Transverse colon (tissue), 4 donors: ENCODE results near the gene SULF2. TPM values are rescaled to one million over a fixed set of nuclear protein-coding genes. Genes with fewer than 3 reads are reported as not detected.

Experiments
- DNase-seq: peaks from one replicate; pipeline ENCODE4 v3.0.0-alpha.2; 2019
- H3K27ac ChIP-seq, 4 donors: fragments of 200-600 bp; sonication (generic); 2 replicates each; pipeline ENCODE4 v1.5.1; 2016 to 2018; ENCODE audit warnings: inconsistent platforms in 4 of 4
- H3K27me3 ChIP-seq: fragments of 200-600 bp; sonication (generic); 2 replicates; pipeline ENCODE4 v1.5.1; 2017; ENCODE audit warnings: inconsistent platforms
- H3K36me3 ChIP-seq, 4 donors: fragments of 200-600 bp; sonication (generic); 2 replicates each; pipeline ENCODE4 v1.5.1; 2017 to 2019; ENCODE audit warnings: inconsistent platforms in 4 of 4
- H3K4me1 ChIP-seq, 4 donors: fragments of 200-600 bp; sonication (generic); 2 replicates each; pipeline ENCODE4 v1.5.1; 2017 to 2020; ENCODE audit warnings: inconsistent platforms in 4 of 4
- H3K4me3 ChIP-seq, 4 donors: fragments of 200-600 bp; sonication (generic); 1 replicate in 1 of 4; 2 replicates in 3 of 4; pipeline versions ENCODE4 v1.5.1 to v1.6.1; 2017 to 2019; ENCODE audit warnings: inconsistent platforms in 4 of 4
- H3K9me3 ChIP-seq, 2 donors: fragments of 200-600 bp; sonication (generic); 2 replicates each; pipeline ENCODE4 v1.5.1; 2017 to 2019; ENCODE audit warnings: inconsistent platforms in 2 of 2
- EP300 ChIP-seq: sonication (generic); formaldehyde crosslinking; IDR thresholded peaks from one replicate; pipeline ENCODE4 v1.6.1; 2017; ENCODE audit warnings: antibody characterized with exemption, low read depth
- POLR2A ChIP-seq: fragments of 450-650 bp; IDR thresholded peaks from one replicate; pipeline ENCODE4 v1.6.1; 2016; ENCODE audit warnings: antibody characterized with exemption, mild to moderate bottlenecking, moderate library complexity
- POLR2AphosphoS5 ChIP-seq, 3 donors: sonication (generic); formaldehyde crosslinking; IDR thresholded peaks; one replicate each; pipeline ENCODE4 v1.6.1; 2016; ENCODE audit warnings: antibody characterized with exemption in 3 of 3
- WGBS, 2 donors: methylation state at CpG; one replicate each; pipeline ENCODE4 v1.1.5; 2018; ENCODE audit warnings: low coverage in 1 of 2; 5-methylcytosine and 5-hydroxymethylcytosine counted together
- in situ Hi-C, 4 donors: fragments of 200-750 bp; cut with MboI; loops; one replicate each; pipeline versions ENCODE4 v1.15.0 to v1.15.1; 2017; ENCODE audit warnings: low sequenced_read_pairs in 3 of 4, low pct_ligation_motif_present in 1 of 4, low pct_unique_long_range_greater_than_20kb in 1 of 4
- intact Hi-C: fragments of 100-400 bp; cut with DNase I; formaldehyde crosslinking; loops from one replicate; pipeline ENCODE4 v1.15.1; 2023; ENCODE audit warnings: low total_unique reads
- total RNA-seq, 4 donors: library from RNA; depleted of rRNA; stranded (reverse); fragments of >200 nt; gene quantifications; one replicate each; pipeline ENCODE4 v1.1.0, GENCODE V29; 2016
- TF ChIP-seq, protein P1 (sequence below), 5 experiments: fragments of 200-600 bp in 3 of 5; fragments of 450-650 bp in 2 of 5; sonication (generic) in 3 of 5; IDR thresholded peaks; 1 replicate in 2 of 5; 2 replicates in 3 of 5; pipeline ENCODE4 v1.5.1; 2016 to 2017; ENCODE audit warnings: antibody characterized with exemption in 5 of 5, inconsistent platforms in 3 of 5, mild to moderate bottlenecking in 2 of 5, moderate library complexity in 1 of 5

SULF2 gene
- total RNA-seq, 4 donors from 2014 or later = 103 to 257 (median 191) TPM

DNA sequence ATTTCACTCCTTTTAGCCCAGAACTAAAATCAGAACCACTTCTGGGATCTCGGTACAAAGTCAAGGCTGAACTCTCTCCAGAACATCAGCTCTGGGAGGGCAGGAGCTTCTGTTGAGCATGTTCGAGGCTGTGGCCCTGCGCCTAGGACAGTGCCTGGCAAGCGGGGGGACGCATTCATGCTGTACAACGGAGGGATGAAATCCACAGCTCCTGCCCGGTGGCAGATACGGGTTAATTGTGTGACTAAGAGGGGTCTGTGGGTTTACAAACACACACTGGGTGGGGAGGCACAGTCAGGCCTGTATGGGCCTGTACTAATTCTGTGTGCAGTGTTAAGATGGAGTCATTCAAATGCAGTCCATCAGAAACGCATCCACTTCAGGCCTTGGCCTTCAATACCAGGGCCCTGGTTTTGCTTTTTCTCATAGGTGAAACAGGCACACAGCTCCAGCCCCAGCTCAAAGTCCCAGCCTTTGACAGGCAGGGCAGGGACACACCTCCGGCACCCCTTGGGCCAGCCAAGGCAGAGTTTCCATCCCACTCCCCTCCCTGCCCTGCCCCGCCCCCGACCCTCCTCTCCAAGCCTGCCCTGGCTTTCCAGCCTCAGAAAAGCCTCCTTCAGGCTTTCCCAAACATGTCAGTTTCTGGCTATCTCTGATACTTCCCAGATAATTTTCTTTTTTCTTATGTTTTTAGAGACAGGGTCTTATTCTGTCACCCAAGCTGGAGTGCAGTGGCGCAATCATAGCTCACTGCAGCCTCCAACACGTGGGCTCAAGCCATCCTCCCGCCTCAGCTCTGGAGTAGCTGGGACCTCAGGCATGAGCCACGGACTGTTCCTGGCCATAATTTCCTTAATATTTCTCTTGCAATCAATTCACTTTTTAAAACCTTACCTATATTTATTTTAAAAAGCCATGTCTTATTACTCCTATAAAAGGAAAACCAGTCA, 109.8 kb downstream of the SULF2 start:
- in situ Hi-C loops (no loop called here), intact Hi-C loops (loop anchor here (5.0 to 10.0 kb wide), 2 partner anchors 109 to 947 kb away; partner anchors contain the start of gene SULF2)
- no peak for TF ChIP-seq POLR2A
- no peak for TF ChIP-seq POLR2AphosphoS5 (IDR thresholded peaks at IDR 0.05)
- TF ChIP-seq EP300 = no peak
- TF ChIP-seq, protein P1, sequence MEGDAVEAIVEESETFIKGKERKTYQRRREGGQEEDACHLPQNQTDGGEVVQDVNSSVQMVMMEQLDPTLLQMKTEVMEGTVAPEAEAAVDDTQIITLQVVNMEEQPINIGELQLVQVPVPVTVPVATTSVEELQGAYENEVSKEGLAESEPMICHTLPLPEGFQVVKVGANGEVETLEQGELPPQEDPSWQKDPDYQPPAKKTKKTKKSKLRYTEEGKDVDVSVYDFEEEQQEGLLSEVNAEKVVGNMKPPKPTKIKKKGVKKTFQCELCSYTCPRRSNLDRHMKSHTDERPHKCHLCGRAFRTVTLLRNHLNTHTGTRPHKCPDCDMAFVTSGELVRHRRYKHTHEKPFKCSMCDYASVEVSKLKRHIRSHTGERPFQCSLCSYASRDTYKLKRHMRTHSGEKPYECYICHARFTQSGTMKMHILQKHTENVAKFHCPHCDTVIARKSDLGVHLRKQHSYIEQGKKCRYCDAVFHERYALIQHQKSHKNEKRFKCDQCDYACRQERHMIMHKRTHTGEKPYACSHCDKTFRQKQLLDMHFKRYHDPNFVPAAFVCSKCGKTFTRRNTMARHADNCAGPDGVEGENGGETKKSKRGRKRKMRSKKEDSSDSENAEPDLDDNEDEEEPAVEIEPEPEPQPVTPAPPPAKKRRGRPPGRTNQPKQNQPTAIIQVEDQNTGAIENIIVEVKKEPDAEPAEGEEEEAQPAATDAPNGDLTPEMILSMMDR (IDR thresholded peaks at IDR 0.05) = no peak
- Histone ChIP-seq H3K4me3 (no peak overlapping the region), H3K36me3 (no peaks in the 10 kb centered on the region), H3K27ac (no peak overlapping the region), H3K27me3 (no peaks in the 10 kb centered on the region), H3K9me3 (no peaks in the 10 kb centered on the region), H3K4me1 (no peaks in the 10 kb centered on the region)
- WGBS, 2 donors = 80 to 87% methylated on average over 1 to 16 of the region's 16 CpGs
- no peak for DNase-seq

- Histone ChIP-seq H3K27ac (no peak overlapping the region), H3K4me1 (no peaks in the 10 kb centered on the region), H3K4me3 (no peak overlapping the region), H3K9me3 (no peaks in the 10 kb centered on the region), H3K36me3 (no peaks in the 10 kb centered on the region), H3K27me3 (no peaks in the 10 kb centered on the region)
- no peak for DNase-seq
- intact Hi-C loops (loop anchor here (5.0 to 10.0 kb wide), 2 partner anchors 110 to 948 kb away; partner anchors contain the start of gene SULF2), in situ Hi-C loops (no loop called here)
- TF ChIP-seq POLR2AphosphoS5 (IDR thresholded peaks at IDR 0.05) (no peak), EP300 (no peak), POLR2A (no peak)
- TF ChIP-seq, protein P1 (IDR thresholded peaks at IDR 0.05) = no peak
- WGBS, 2 donors = 76% methylated on average over 14 of the region's 14 CpGs; no CpG with 5 or more reads in 1 of the 2 donors
These were observed 110.6 kb downstream of the SULF2 start for GRCh38 chr20:47674686-47675085.

DNA sequence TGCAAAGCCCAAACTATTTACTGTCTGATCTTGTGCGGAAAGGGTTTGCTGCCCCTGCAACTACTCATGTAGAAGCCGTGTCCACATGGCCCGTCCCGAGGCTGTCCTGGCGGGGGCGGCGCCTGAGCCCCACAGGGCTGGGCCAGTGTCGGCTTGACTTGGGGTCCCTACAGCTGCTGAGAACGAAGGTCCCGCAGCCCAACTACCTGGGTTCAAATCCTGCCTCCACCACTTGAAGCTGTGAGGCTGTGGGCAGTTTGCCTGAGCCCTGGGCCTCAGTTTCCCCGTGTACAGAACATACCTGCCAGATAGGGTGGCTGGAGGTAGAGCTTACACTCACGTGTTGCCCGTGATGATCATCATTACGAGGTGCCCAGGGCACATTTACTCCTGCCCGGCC, 111.1 kb downstream of the SULF2 start:
- no peak for DNase-seq
- H3K4me3 ChIP-seq = no peak overlapping the region
- 98% methylated on average over 12 of the region's 15 CpGs; no CpG with 5 or more reads in 1 of the 2 donors for WGBS, 2 donors
- no peaks in the 10 kb centered on the region for H3K9me3 ChIP-seq
- in situ Hi-C loops = no loop called here
- H3K36me3 ChIP-seq = no peaks in the 10 kb centered on the region
- no peaks in the 10 kb centered on the region for H3K4me1 ChIP-seq
- H3K27me3 ChIP-seq = no peaks in the 10 kb centered on the region
- TF ChIP-seq, protein P1 (IDR thresholded peaks at IDR 0.05) = no peak
- TF ChIP-seq POLR2A (no peak), POLR2AphosphoS5 (IDR thresholded peaks at IDR 0.05) (no peak), EP300 (no peak)
- no peak overlapping the region for H3K27ac ChIP-seq
- intact Hi-C loops = loop anchor here (10.0 kb wide), 1 partner anchor 111 kb away; the partner anchor contains the start of gene SULF2

GRCh38 chr20:47673671-47673955, 111.7 kb downstream of the SULF2 start:
- H3K27me3 ChIP-seq = no peaks in the 10 kb centered on the region
- in situ Hi-C loops (no loop called here), intact Hi-C loops (loop anchor here (10.0 kb wide), 1 partner anchor 111 kb away; the partner anchor contains the start of gene SULF2)
- DNase-seq = no peak
- no peaks in the 10 kb centered on the region for H3K9me3 ChIP-seq
- H3K27ac ChIP-seq = no peak overlapping the region
- H3K4me1 ChIP-seq = no peaks in the 10 kb centered on the region
- H3K36me3 ChIP-seq = no peaks in the 10 kb centered on the region
- WGBS, 2 donors = 88% methylated on average over 6 of the region's 6 CpGs; no CpG with 5 or more reads in 1 of the 2 donors
- TF ChIP-seq, protein P1 (IDR thresholded peaks at IDR 0.05) = no peak
- TF ChIP-seq POLR2AphosphoS5 (IDR thresholded peaks at IDR 0.05) (no peak), POLR2A (no peak), EP300 (no peak)
- H3K4me3 ChIP-seq = no peak overlapping the region
